ENCODE measurements around the gene CNTN4.

The CNTN4 gene

DNA sequence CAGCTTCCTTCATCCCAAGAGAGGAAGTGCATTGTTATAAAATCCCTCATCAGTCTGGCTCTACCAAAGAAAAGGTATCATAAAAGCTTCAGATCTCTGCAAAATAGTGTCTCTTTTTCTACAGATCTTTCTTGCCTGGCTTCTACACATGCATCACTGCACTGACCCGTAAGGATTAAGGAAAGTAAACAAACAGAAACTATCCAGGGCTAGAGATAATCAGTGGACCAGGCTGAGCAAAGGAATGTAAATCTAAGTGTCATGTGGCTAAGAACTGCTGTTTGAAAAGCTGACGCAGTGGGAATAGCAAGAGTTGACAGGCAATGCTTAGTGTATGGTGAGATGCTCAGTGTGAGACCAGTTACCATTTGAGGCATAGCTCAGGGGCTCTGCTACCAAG is 671.8 kb downstream of the CNTN4 start:
- H3K27me3 ChIP-seq (ENCODE audit: insufficient read depth, insufficient read length) = no peaks in the 10 kb centered on the region
- DNase-seq (ENCODE audit: low read depth, low spot score) = no peak
- no peak for TF ChIP-seq ZNF274 (IDR thresholded peaks at IDR 0.05; ENCODE audit: low read depth, low read length)
- no peak for TF ChIP-seq YY1 (IDR thresholded peaks at IDR 0.05; ENCODE audit: insufficient read depth, insufficient read length)
- TF ChIP-seq SUZ12 (IDR thresholded peaks at IDR 0.05; ENCODE audit: extremely low read depth, insufficient read depth, insufficient read length) = no peak

DNA sequence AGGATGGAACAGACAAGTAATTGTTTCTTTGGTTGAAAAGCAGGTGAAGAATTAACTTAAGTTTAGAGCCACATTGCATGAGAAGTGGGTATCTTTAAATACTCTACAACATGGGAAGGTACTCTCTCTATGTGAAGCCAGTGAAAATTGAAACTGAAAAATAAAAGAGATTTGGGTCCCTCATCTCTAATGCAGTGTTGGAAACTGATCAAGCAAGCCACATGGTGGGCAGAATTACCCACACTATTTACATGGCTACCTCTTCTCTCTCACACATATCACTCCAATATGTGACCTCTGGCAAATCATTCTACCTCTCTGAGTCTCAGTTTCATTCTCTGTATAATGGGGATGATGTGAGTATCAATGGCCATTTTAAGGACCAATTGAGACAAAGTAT is 672.5 kb downstream of the CNTN4 start:
- no peaks in the 10 kb centered on the region for H3K4me1 ChIP-seq (ENCODE audit: insufficient read depth, insufficient read length)
- H3K36me3 ChIP-seq (ENCODE audit: insufficient read depth, insufficient read length, low read length) = no peaks in the 10 kb centered on the region
- H3K9me3 ChIP-seq (ENCODE audit: insufficient read depth, low read length) = no peaks in the 10 kb centered on the region
- H3K27me3 ChIP-seq (ENCODE audit: insufficient read depth, insufficient read length) = no peaks in the 10 kb centered on the region
- no peak overlapping the region for H3K4me3 ChIP-seq (ENCODE audit: insufficient read length, low read depth)
- no peak for TF ChIP-seq SUZ12 (IDR thresholded peaks at IDR 0.05; ENCODE audit: extremely low read depth, insufficient read depth, insufficient read length)
- no peak for TF ChIP-seq YY1 (IDR thresholded peaks at IDR 0.05; ENCODE audit: insufficient read depth, insufficient read length)
- no peak for TF ChIP-seq ZNF274 (IDR thresholded peaks at IDR 0.05; ENCODE audit: low read depth, low read length)
- no peak for DNase-seq (ENCODE audit: low read depth, low spot score)
- H3K9ac ChIP-seq (ENCODE audit: insufficient read length, low read depth) = no peak overlapping the region

More for the DNA sequence above, 671.8 kb downstream of the CNTN4 start:
- no peak overlapping the region for H3K9ac ChIP-seq (ENCODE audit: insufficient read length, low read depth)
- H3K36me3 ChIP-seq (ENCODE audit: insufficient read depth, insufficient read length, low read length) = no peaks in the 10 kb centered on the region
- no peak overlapping the region for H3K4me3 ChIP-seq (ENCODE audit: insufficient read length, low read depth)
- no peaks in the 10 kb centered on the region for H3K4me1 ChIP-seq (ENCODE audit: insufficient read depth, insufficient read length)
- H3K9me3 ChIP-seq (ENCODE audit: insufficient read depth, low read length) = no peaks in the 10 kb centered on the region

DNA sequence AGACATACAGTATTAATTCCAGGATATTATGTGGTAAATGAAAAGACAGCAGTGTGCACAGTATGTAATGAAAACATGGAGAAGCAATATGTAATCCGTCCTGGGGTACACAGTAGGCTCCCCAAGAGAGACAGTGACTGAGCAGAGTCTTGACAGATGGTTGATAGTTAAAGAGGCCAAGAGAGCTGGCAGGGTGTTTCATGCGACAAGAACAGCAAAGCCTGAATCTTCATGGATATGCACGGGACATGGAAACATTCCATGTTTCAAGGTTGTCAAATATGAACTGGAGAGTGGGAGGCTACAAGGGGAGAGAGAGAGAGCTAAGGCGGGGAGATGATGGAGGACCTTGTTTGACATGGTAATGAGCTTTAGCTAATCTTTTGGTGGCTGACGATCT is 673.1 kb downstream of the CNTN4 start:
- no peak for TF ChIP-seq SUZ12 (IDR thresholded peaks at IDR 0.05; ENCODE audit: extremely low read depth, insufficient read depth, insufficient read length)
- Histone ChIP-seq H3K4me3 (ENCODE audit: insufficient read length, low read depth) (no peak overlapping the region), H3K4me1 (ENCODE audit: insufficient read depth, insufficient read length) (no peaks in the 10 kb centered on the region), H3K36me3 (ENCODE audit: insufficient read depth, insufficient read length, low read length) (no peaks in the 10 kb centered on the region), H3K27me3 (ENCODE audit: insufficient read depth, insufficient read length) (no peaks in the 10 kb centered on the region), H3K9ac (ENCODE audit: insufficient read length, low read depth) (no peak overlapping the region), H3K9me3 (ENCODE audit: insufficient read depth, low read length) (no peaks in the 10 kb centered on the region)
- no peak for DNase-seq (ENCODE audit: low read depth, low spot score)

DNA sequence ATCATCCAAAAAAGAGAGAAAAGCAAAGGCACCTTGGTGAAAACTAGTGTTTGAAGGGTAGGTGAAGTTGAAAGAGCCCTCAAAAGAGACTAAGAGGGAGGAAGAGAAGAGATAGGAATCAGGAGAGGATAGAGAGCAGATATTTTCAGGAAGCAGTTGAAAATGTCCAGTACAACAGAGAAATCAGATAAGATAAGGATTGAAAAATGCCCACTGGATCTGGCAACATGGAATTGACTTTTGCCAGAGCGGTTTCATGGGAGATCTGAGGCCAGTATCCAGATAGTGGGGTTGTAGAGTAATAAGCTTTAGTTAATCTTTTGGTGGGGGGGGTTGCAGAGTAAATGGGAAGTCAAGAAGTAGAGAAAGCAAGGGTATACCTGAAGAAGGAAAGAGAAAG is 674.1 kb downstream of the CNTN4 start:
- DNase-seq (ENCODE audit: low read depth, low spot score) = no peak

DNA sequence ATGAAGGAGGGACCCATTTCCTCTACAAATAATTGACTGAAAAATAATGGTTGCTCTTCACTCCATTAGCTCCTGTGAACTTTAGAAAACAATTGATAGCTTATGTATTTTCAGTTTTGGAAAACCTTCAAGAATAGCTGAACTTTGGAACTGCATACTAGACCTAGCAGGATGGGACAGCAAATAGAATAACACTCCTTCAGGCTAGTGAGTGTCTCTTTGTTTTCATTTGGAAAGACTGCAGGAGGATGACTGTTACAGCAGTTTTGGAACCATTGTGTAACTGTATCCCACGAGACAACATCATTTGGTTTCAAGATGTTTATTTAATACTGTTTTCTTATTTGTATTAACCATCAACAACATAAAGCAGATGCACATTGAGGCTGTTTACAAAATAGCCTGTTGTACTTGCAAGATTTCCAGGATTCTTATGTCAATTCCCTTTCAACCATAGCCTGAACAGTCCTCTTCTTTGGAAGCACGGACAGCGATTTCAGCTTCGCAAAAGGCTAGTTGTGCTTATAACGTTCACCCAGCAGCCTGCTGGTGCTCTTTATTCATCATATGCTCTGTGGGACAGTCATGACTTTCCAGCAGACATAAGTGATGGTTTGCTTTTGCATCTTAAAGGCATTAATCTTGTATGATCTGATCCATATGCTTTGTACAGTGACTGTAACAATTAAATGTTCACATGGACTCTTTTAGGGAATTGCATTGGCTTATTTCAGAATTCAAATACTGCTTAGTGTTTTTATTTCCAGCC is 676.0 kb downstream of the CNTN4 start:
- TF ChIP-seq YY1 (IDR thresholded peaks at IDR 0.05; ENCODE audit: insufficient read depth, insufficient read length) (no peak), SUZ12 (IDR thresholded peaks at IDR 0.05; ENCODE audit: extremely low read depth, insufficient read depth, insufficient read length) (no peak), ZNF274 (IDR thresholded peaks at IDR 0.05; ENCODE audit: low read depth, low read length) (no peak)
- Histone ChIP-seq H3K9me3 (ENCODE audit: insufficient read depth, low read length) (no peaks in the 10 kb centered on the region), H3K27me3 (ENCODE audit: insufficient read depth, insufficient read length) (no peaks in the 10 kb centered on the region), H3K4me3 (ENCODE audit: insufficient read length, low read depth) (no peak overlapping the region), H3K36me3 (ENCODE audit: insufficient read depth, insufficient read length, low read length) (no peaks in the 10 kb centered on the region), H3K9ac (ENCODE audit: insufficient read length, low read depth) (no peak overlapping the region), H3K4me1 (ENCODE audit: insufficient read depth, insufficient read length) (no peaks in the 10 kb centered on the region)
- DNase-seq (ENCODE audit: low read depth, low spot score) = no peak

More for the DNA sequence above, 674.1 kb downstream of the CNTN4 start:
- Histone ChIP-seq H3K4me1 (ENCODE audit: insufficient read depth, insufficient read length) (no peaks in the 10 kb centered on the region), H3K9me3 (ENCODE audit: insufficient read depth, low read length) (no peaks in the 10 kb centered on the region), H3K27me3 (ENCODE audit: insufficient read depth, insufficient read length) (no peaks in the 10 kb centered on the region), H3K36me3 (ENCODE audit: insufficient read depth, insufficient read length, low read length) (no peaks in the 10 kb centered on the region), H3K9ac (ENCODE audit: insufficient read length, low read depth) (no peak overlapping the region), H3K4me3 (ENCODE audit: insufficient read length, low read depth) (no peak overlapping the region)
- no peak for TF ChIP-seq YY1 (IDR thresholded peaks at IDR 0.05; ENCODE audit: insufficient read depth, insufficient read length)
- no peak for TF ChIP-seq SUZ12 (IDR thresholded peaks at IDR 0.05; ENCODE audit: extremely low read depth, insufficient read depth, insufficient read length)
- no peak for TF ChIP-seq ZNF274 (IDR thresholded peaks at IDR 0.05; ENCODE audit: low read depth, low read length)

DNA sequence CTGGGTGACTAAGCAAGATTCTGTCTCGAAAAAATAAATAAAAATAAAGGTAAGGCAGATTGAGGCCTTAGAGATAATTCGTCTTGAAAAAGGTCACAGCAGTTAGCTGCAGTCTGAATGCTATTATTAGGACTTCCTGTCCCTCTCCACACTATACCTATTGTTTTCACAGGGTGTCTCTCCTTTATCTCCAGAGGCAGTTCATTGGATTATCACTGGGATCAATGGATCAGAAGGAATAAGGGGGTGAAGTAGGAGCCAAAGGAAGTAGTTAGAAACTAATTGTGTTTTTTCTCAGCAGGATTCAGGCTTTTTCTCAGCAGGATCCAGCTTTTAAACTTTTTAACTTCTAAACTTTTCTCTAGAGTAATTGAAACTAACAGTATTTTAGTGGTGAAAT is 684.6 kb downstream of the CNTN4 start:
- Histone ChIP-seq H3K4me1 (ENCODE audit: insufficient read depth, insufficient read length) (no peaks in the 10 kb centered on the region), H3K4me3 (ENCODE audit: insufficient read length, low read depth) (no peak overlapping the region), H3K9ac (ENCODE audit: insufficient read length, low read depth) (no peak overlapping the region), H3K9me3 (ENCODE audit: insufficient read depth, low read length) (no peaks in the 10 kb centered on the region), H3K36me3 (ENCODE audit: insufficient read depth, insufficient read length, low read length) (no peaks in the 10 kb centered on the region), H3K27me3 (ENCODE audit: insufficient read depth, insufficient read length) (no peaks in the 10 kb centered on the region)
- no peak for DNase-seq (ENCODE audit: low read depth, low spot score)
- TF ChIP-seq YY1 (IDR thresholded peaks at IDR 0.05; ENCODE audit: insufficient read depth, insufficient read length) (no peak), SUZ12 (IDR thresholded peaks at IDR 0.05; ENCODE audit: extremely low read depth, insufficient read depth, insufficient read length) (no peak), ZNF274 (IDR thresholded peaks at IDR 0.05; ENCODE audit: low read depth, low read length) (no peak)

DNA sequence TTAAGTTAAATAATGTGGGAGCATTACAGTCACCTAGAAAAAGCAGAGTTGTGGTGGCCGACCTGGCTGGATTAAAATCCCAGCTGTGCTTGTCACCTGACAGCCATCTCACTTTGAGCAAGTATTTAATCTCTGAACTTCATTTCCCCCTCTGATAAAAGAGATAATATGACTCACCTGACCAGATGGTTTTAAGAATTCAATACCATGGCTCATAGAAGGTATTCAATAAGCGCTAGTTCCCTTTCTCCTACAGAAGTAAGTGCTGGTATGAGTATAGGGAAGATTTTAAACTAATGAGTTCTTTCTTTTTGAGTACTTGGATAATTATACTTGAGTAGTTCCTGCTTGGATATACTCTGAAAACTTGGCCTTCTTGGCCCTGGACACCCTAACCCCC is 686.0 kb downstream of the CNTN4 start:
- no peaks in the 10 kb centered on the region for H3K4me1 ChIP-seq (ENCODE audit: insufficient read depth, insufficient read length)
- TF ChIP-seq ZNF274 (IDR thresholded peaks at IDR 0.05; ENCODE audit: low read depth, low read length) (no peak), SUZ12 (IDR thresholded peaks at IDR 0.05; ENCODE audit: extremely low read depth, insufficient read depth, insufficient read length) (no peak), YY1 (IDR thresholded peaks at IDR 0.05; ENCODE audit: insufficient read depth, insufficient read length) (no peak)
- H3K9ac ChIP-seq (ENCODE audit: insufficient read length, low read depth) = no peak overlapping the region
- no peaks in the 10 kb centered on the region for H3K36me3 ChIP-seq (ENCODE audit: insufficient read depth, insufficient read length, low read length)
- H3K27me3 ChIP-seq (ENCODE audit: insufficient read depth, insufficient read length) = no peaks in the 10 kb centered on the region
- H3K4me3 ChIP-seq (ENCODE audit: insufficient read length, low read depth) = no peak overlapping the region
- H3K9me3 ChIP-seq (ENCODE audit: insufficient read depth, low read length) = no peaks in the 10 kb centered on the region
- no peak for DNase-seq (ENCODE audit: low read depth, low spot score)
